HG03439 (cell line): ENCODE results near the gene NOVA1.

Experiments used
- ATAC-seq: cut with Tn5 transposase; IDR thresholded peaks from one replicate; pipeline ENCODE4 v1.9.1; 2021; ENCODE audit warnings: mild to moderate bottlenecking, moderate library complexity; ENCODE audit not compliant: unreplicated experiment

Gene NOVA1

GRCh38 chr14:26594148-26594547 lies 3.7 kb downstream of the NOVA1 start:
- ATAC-seq, result no peak

- ATAC-seq, result no peak
Observed at GRCh38 chr14:26593357-26593756, 4.5 kb downstream of the NOVA1 start.

GRCh38 chr14:26589925-26590324 lies 7.9 kb downstream of the NOVA1 start:
- no peak for ATAC-seq

GRCh38 chr14:26577711-26578110 lies 20.1 kb downstream of the NOVA1 start:
- ATAC-seq, result no peak

GRCh38 chr14:26554069-26554772 lies 43.6 kb downstream of the NOVA1 start:
- ATAC-seq, result no peak

- ATAC-seq, result no peak
Observed at GRCh38 chr14:26549571-26549970, 48.3 kb downstream of the NOVA1 start.

- ATAC-seq, result no peak
Observed at GRCh38 chr14:26548406-26548805, 49.4 kb downstream of the NOVA1 start.

GRCh38 chr14:26538176-26538575 lies 59.7 kb downstream of the NOVA1 start:
- ATAC-seq, result no peak

- ATAC-seq, result no peak
Observed at GRCh38 chr14:26531894-26532293, 65.9 kb downstream of the NOVA1 start.

GRCh38 chr14:26528415-26529182 lies 69.2 kb downstream of the NOVA1 start:
- ATAC-seq, result no peak

GRCh38 chr14:26527095-26527494 lies 70.7 kb downstream of the NOVA1 start:
- no peak for ATAC-seq

- no peak for ATAC-seq
Observed at GRCh38 chr14:26526137-26526536, 71.7 kb downstream of the NOVA1 start.

- ATAC-seq, result no peak
Observed at GRCh38 chr14:26525085-26525484, 72.7 kb downstream of the NOVA1 start.

- no peak for ATAC-seq
Observed at GRCh38 chr14:26522967-26523366, 74.9 kb downstream of the NOVA1 start.

GRCh38 chr14:26517771-26518170 lies 80.1 kb downstream of the NOVA1 start:
- no peak for ATAC-seq

- ATAC-seq, result no peak
Observed at GRCh38 chr14:26500028-26500427, 97.8 kb downstream of the NOVA1 start.

- no peak for ATAC-seq
Observed at GRCh38 chr14:26499546-26499945, 98.3 kb downstream of the NOVA1 start.

- ATAC-seq, result no peak
Observed at GRCh38 chr14:26486922-26487321, 110.9 kb downstream of the NOVA1 start.

GRCh38 chr14:26484562-26484961 lies 113.3 kb downstream of the NOVA1 start:
- ATAC-seq, result no peak

GRCh38 chr14:26478967-26479366 lies 118.9 kb downstream of the NOVA1 start:
- ATAC-seq, result no peak

- no peak for ATAC-seq
Observed at GRCh38 chr14:26466862-26467261, 131.0 kb downstream of the NOVA1 start.

GRCh38 chr14:26463136-26463535 lies 134.7 kb downstream of the NOVA1 start:
- ATAC-seq, result no peak
